Left colon (tissue), 2 donors: ENCODE data around the gene SLC41A3. TPM values are rescaled to one million over a fixed set of nuclear protein-coding genes. Genes with fewer than 3 reads are reported as not detected.
"Not testable (repeated sequence)": the region's sequence is repeated elsewhere in the genome, so short reads cannot be mapped to it uniquely, and the experiment has no call there.

Source experiments
- ATAC-seq: fragments of 200-7000 bp; cut with Tn5 transposase; one replicate; pipeline ENCODE4 v1.9.1; 2020; ENCODE audit warnings: mild to moderate bottlenecking, moderate library complexity
- DNase-seq, 2 donors: peaks; one replicate each; pipeline ENCODE4 v3.0.0-alpha.2; 2020
- intact Hi-C, 2 donors: fragments of 100-400 bp; cut with DNase I in 1 of 2; cut with micrococcal nuclease in 1 of 2; formaldehyde crosslinking; loops; one replicate each; pipeline versions ENCODE4 v1.11.2 to v1.14.0; 2022; cut with DNase I, micrococcal nuclease
- total RNA-seq, 2 donors: library from RNA; stranded (reverse); fragmentation: NEBNext Ultra II Directional; extraction: Animal tissue kit (Norgen Biotek cat#: 25700); gene quantifications; one replicate each; pipeline ENCODE4 v1.2.1, GENCODE V29; 2021
- donor health status: DM: no; HTN: no; CAD: no.
- donor health status: DM: yes; HTN: yes; CAD: no.

The SLC41A3 gene
- total RNA-seq, 2 donors from 2014 or later: 31.3 to 31.4 TPM

- intact Hi-C loops, ATAC-seq, DNase-seq: not testable (repeated sequence)
Observed at GRCh38 chr3:125957020-125957419, 126.9 kb downstream of the SLC41A3 start.

Other genes with a start within 250 kb of the SLC41A3 start
- under 1 TPM in 1 of 2 donors, not detected in 1; 0.50 TPM for gene ROPN1B, start 114.9 kb downstream of the SLC41A3 start, total RNA-seq
- 10 to 100 TPM in 1 of 2 donors, 1 to 10 TPM in 1; 7.7 to 26.7 TPM for gene ALDH1L1, start 96.5 kb upstream of the SLC41A3 start, total RNA-seq